ENCODE data around the gene ZNF83.
"Not testable (repeated sequence)": the region's sequence is repeated elsewhere in the genome, so short reads cannot be mapped to it uniquely, and the experiment has no call there.

The ZNF83 gene

DNA sequence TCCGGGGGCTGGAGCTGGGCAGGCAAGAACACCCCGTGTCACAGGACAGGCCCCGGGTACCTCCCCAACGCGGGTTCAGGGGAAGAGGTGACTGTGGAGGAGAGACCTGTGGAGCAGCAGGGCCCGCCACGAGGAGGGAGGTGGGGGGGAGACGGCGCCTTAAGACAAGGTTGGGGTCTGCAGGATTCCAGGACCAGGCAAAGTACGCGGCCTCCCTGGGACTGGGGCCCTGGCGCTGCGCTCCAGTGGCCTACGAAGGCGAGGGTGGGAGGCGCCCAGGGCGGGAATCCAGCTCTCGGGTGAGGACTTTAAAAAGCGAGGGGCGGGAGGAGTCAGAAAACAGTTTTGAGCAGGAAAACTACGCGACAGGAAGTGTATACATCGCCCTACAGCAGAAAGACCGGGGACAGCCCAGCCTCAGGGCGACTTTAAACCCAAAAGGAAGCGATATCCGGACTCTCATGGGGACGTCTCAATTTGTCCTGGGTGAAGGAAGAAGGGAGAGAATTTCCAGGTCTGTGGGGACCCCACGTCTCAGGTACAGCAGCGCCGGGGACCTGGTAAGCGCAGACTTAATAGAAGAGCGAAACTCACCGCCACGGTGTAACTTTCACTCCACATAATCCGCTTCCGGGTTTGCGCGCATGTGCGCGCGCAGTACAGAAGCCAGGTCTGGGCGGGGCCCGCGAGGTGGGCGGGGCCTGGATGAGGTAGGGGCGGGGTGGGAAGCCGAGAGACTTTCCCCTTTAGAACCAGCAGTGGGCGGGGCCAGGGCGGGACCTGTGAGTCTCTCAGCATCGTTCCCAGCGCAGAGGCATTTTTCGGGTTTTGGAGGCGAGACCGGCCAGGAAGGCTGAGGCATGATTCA is at the start of gene ZNF83:
TSS of gene ZNF83 (minus strand) at position 638 of the 868 bp plus-strand sequence.
- DNase-seq: peak; percentile 93

GRCh38 chr19:52687684-52688083 is 49.5 kb upstream of the ZNF83 start:
- DNase-seq: no peak

GRCh38 chr19:52685811-52686210 is 47.7 kb upstream of the ZNF83 start:
- no peak for DNase-seq

- DNase-seq: not testable (repeated sequence)
Observed at GRCh38 chr19:52681216-52681615, 43.1 kb upstream of the ZNF83 start.

DNA sequence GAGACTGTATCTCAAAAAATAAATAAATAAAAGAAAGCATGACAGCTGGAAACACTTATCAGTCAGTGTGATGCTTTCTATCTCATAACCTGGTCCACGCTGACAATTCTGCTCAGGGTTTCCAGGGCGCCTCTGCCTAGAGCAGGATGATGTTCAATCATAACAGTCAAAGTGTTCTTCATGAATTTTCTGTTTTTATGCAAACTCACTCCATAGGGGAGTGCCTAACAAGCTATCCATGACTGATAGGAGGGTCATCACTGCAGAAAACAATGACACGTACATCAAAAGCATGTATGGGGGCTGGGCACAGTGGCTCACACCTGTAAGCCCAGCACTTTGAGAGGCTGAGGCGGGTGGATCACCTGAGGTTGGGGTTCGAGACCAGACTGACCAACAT is 41.4 kb upstream of the ZNF83 start:
- DNase-seq: no peak

DNA sequence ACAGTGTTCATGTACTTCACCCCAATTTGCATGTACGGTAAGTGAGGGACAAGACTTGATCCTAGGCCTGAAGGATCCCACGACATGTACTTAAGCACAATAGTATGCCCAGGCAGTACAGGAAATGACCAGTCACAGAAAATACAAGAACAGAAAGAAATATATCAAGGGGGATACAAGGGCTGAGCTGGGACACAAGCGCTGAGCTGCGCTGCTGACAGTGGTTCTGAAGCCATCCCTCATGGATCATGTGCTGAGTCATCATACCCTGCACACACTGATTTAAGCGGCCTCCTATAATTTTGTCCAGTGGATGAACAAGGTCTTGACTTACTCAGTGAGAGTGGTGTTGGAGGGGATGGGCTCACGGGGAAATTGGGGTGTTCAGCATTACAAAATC is 37.1 kb upstream of the ZNF83 start:
- DNase-seq: not testable (repeated sequence)

DNA sequence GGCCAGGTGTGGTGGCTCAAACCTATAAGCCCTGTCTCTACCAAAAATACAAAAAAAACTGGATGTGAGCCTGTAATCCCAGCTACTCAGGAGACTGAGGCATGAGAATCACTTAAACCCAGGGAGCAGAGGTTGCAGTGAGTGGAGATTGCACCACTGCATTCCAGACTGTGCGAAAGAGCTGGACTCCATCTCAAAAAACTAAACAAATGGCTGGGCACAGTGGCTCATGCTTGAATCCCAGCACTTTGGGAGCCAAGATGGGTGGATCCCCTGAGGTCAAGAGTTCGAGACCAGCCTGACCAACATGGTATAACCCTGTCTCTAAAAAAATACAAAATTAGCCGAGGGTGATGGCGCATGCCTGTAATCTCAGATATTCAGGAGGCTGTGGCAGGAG is 34.9 kb upstream of the ZNF83 start:
- DNase-seq: no peak

DNA sequence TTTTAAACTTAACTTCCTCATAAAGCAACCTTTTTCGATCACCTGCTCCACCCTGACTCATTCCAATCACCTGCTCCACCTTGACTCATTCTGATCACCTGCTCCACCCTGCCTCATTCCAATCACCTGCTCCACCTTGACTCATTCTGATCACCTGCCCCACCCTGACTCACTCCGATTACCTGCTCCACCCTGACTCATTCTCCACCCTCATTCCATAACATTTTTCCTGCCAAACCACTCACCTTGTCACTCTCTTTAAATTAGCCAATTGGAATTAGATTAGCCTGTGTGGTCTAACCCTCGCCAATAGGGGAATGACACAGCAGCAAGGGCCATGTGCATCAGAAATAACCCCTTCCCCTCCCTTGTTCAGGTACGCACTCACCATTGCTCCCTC is 31.9 kb upstream of the ZNF83 start:
- DNase-seq: no peak

DNA sequence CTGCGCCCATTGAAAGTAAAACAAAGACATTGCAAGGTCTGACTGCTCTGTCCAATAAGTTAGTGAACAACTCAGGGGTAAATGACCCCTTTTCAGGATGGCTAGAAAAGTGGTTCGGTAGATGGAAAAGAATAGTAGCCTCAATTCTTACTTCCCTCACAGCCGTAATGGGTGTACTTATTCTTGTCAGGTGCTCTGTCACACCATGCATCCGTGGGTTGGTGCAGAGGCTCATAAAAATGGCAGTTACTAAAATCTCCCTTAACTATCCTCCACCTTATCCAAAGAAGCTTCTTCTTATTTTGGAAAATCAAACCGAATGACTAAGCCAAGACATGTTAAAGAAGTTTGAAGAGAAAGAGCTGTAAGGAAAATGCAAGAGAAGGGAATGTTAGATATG is 31.4 kb upstream of the ZNF83 start:
- no peak for DNase-seq

- no peak for DNase-seq
Observed at GRCh38 chr19:52667972-52668371, 29.8 kb upstream of the ZNF83 start.

DNA sequence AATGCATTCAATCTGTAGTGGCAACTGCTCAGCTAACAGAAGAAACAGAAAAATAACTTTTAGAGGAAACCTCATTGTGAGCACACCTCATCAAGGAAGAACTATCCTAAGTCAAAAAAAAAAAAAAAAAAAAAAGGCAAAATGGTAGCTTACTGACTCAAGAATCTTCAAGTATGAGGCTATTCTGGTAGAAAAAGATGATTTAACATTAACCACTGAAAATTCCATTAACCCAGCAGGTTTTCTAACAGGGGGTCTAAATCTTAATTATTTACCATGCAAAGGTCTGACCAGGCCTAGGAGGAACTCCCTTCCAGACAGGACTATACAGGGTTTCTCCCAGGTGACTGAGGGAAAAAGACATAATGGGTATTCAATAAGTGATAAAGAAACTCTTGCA is 28.4 kb upstream of the ZNF83 start:
- DNase-seq: no peak

DNA sequence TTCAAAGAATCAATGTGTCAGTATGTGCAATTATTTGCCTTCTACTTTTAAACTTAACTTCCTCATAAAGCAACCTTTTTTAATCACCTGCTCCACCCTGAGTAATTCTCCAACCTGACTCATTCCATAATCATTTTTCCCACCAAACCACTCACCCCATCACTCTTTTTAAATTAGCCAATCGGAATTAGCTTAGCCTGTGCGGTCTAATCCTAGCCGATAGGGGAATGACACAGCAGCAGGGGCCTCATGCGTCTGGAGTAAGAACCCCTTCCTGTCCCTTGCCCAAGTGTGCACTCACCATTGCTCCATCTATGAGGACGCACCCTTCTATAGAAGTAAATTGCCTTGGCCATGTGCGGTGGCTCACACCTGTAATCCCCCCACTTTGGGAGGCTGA is 27.4 kb upstream of the ZNF83 start:
- DNase-seq: no peak

GRCh38 chr19:52665027-52665426 is 26.9 kb upstream of the ZNF83 start:
- no peak for DNase-seq

DNA sequence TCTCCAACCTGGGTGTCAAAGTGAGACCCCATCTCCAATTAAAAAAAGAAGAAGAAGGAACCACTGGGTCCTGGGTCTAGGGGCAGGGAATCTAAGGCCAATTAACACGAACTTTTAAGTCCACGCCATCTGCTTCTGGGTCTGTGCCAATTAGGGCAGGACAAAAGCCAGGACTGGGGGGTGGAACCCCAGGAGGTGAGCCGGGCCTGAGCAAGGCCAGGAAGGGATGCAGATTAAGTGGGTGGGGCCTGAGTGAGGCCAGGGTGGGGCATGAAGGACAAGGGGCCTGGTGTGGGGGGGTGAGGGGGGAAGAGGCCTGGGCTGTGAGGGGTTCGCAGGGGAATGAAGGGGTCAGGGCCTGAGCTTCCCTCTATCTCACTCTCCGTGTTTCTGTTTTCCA is 26.3 kb upstream of the ZNF83 start:
- no peak for DNase-seq

GRCh38 chr19:52662631-52663030 is 24.5 kb upstream of the ZNF83 start:
- DNase-seq: no peak

GRCh38 chr19:52660981-52661380 is 22.8 kb upstream of the ZNF83 start:
- DNase-seq: peak; percentile 28

- DNase-seq: no peak
Observed at GRCh38 chr19:52659013-52659412, 20.9 kb upstream of the ZNF83 start.

GRCh38 chr19:52658595-52658994 is 20.4 kb upstream of the ZNF83 start:
- DNase-seq: no peak

GRCh38 chr19:52653161-52653560 is 15.0 kb upstream of the ZNF83 start:
- no peak for DNase-seq

DNA sequence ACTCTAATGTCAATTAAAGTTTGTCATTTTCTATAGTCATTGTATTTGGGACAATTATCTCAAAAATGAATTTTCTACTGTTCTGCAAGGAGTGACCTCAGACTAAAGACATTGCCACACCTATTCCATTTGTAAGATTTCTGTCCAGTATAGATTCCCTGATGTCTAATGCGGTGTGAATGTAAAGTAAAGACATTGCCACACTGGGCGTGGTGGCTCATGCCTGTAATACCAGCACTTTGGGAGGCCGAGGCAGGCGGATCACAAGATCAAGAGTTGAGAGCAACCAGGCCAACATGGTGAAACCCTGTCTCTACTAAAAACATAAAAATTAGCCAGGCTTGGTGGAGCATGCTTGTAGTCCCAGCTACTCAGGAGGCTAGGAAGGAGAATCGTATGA is 13.8 kb upstream of the ZNF83 start:
- DNase-seq: no peak

GRCh38 chr19:52648336-52649016 is 10.3 kb upstream of the ZNF83 start:
- peak; percentile 49 for DNase-seq

GRCh38 chr19:52646571-52647217 is 8.5 kb upstream of the ZNF83 start:
- DNase-seq: no peak

- DNase-seq: no peak
Observed at GRCh38 chr19:52640916-52641315, 2.8 kb upstream of the ZNF83 start.

DNA sequence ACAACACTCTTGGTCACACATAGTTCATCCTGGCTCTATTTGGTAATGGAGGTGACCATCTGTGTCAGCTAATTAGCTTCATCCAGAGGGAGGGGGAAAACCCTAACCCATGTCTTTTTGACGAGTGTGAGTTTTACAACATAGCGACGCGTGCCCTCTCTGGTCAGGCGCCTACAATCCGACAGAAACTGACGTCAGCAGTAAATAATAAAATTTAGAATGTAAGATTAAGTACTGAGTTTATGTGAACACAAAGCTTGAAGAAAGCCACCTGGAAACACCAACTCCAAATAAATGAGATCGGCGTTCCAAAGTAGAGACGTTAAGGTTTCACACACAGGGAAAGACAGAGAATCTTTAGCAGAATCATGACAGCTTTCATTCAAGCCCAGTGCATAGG is 1.8 kb upstream of the ZNF83 start:
- DNase-seq: no peak

All from fibroblast of upper back skin (primary cell).